Neural progenitor cell (in vitro differentiated cells): ENCODE measurements around the gene FBXW7.

Experiments
- CTCF ChIP-seq: fragments of 200-600 bp; sonication (generic); IDR thresholded peaks from 2 replicates; pipeline ENCODE4 v1.5.1; 2017; ENCODE audit warnings: antibody characterized with exemption, mild to moderate bottlenecking
- EZH2 ChIP-seq: fragments of 200-600 bp; sonication (generic); IDR thresholded peaks from 2 replicates; pipeline ENCODE4 v1.6.1; 2017; ENCODE audit warnings: antibody characterized with exemption, mild to moderate bottlenecking, moderate library complexity
- EZH2phosphoT487 ChIP-seq: fragments of 200-600 bp; sonication (generic); IDR thresholded peaks from 2 replicates; pipeline ENCODE4 v1.6.1; 2017; ENCODE audit warnings: antibody characterized with exemption

- TF ChIP-seq CTCF (no peak), EZH2phosphoT487 (no peak), EZH2 (no peak)
Observed at GRCh38 chr4:152310257-152310656, 225.6 kb downstream of the FBXW7 start.
